Activated T-cell treated with anti-CD3 and anti-CD28 coated beads for 4 hours (primary cell): ENCODE results near the gene PRKAG2.

Experiments
- DNase-seq: peaks from one replicate; pipeline ENCODE4 v3.0.0-alpha.2; 2020

Gene PRKAG2

GRCh38 chr7:151719031-151719896 is 157.7 kb downstream of the PRKAG2 start:
- DNase-seq, result no peak

- DNase-seq, result no peak
Measured at GRCh38 chr7:151717918-151718317, 159.0 kb downstream of the PRKAG2 start.

DNA sequence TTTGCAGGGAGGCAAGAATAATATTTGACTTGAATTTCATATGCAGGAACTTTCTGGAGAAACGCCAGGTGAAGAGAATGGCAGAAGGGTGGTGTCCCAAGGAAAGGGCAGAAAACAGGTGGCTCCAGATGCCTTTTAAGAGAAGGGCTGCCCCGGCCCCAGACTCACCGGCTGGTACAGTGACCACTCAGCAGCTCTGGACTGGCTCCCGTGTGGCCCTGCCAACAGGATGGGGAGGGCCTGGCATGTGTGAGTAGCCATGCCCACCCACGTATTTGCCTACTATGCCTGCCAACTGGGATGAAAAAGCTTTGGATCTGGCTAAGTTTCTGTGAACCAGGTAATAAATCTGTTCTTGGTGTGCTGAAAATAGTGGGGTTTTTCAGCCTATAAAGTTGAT is 159.5 kb downstream of the PRKAG2 start:
- no peak for DNase-seq

DNA sequence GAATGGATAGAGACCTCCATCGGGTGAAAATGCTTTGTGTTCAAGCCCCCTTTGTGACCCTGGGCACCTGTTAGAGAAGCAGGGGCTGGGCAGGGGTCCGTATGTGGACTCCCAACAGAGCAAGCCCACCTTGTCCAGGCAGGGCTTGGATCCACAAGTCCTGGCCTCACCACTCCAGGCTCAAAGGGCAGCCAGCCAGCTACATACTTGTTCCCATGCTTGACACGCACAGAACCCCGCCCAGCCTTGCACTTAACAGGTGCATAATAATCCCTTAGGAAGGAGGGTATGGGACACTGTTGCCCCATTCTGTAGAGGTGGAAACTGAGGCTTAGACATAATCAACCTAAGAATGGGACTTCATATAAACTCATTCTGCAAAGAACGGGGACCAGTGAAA is 160.6 kb downstream of the PRKAG2 start:
- no peak for DNase-seq

DNA sequence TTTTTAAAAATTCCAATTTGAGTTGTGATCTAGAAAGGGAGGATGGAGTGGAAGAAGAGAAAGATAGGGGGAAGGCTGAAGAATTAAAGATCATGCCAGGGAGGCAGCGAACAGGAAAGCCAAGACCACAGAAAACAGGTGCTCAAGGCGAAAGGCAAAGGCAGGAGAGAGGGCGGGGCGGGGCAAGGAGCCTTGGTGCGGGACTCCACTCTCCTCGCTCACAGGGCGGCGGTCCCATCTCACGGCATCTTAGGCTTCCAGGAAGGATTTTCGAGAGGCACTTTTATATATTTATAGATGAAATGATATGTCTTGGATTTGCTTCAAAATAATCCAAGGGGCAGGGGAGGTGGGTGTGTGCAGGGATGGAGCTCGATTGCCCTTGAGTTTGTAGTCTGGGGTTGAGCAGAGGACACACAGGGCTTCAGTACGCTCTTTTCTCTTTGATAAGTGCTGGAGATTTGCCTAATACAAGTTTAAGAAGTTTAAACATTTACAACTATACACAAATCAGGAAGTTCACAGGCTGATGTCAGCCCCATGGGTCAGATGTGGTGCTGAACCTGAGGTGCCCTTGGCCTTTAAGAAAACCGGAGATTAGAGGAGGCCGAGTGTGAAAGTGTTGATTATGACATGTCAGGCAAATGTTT is 161.1 kb downstream of the PRKAG2 start:
- DNase-seq, result no peak

DNA sequence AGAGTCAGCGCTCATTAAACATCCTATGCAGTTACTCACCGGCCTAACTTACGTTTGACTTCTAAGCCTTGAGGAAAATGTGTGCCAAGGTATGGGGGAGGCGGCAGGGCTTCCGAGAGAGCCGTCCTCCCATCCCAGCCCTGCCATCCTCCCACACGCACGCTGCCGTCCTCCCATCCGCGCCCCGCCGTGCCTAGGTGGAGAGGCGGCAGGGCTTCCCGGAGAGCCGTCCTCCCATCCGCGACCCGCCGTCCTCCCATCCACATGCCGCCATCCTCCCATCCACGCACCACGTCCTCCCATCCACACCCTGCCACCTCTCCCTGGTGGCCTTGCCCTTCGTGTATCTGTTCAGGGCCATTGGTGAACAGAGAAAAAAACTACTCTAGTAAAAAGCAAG is 162.7 kb downstream of the PRKAG2 start:
- DNase-seq, result no peak

- no peak for DNase-seq
Measured at GRCh38 chr7:151712810-151713125, 164.1 kb downstream of the PRKAG2 start.

GRCh38 chr7:151711906-151712809 is 164.8 kb downstream of the PRKAG2 start:
- DNase-seq, result no peak

DNA sequence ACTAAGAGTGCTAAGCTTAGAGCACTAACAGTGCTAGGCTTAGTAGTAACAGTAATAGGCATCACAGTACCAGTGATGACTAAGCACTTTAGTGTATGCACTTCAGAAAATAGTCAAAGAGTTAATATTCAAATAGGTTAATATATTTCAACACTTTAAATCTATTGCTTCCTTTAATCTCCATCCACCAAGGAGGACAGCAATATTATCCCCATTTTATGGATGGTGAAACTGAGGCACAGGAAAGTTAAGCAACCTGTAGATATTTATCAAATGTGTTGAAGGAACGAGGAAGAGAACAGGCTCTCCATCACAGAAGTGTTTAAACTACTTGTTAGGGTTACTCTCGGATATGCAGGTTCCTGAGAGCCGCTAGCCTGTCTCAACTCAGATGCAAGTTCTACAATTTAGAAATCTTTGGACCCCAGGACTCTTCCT is 165.5 kb downstream of the PRKAG2 start:
- DNase-seq, result no peak

DNA sequence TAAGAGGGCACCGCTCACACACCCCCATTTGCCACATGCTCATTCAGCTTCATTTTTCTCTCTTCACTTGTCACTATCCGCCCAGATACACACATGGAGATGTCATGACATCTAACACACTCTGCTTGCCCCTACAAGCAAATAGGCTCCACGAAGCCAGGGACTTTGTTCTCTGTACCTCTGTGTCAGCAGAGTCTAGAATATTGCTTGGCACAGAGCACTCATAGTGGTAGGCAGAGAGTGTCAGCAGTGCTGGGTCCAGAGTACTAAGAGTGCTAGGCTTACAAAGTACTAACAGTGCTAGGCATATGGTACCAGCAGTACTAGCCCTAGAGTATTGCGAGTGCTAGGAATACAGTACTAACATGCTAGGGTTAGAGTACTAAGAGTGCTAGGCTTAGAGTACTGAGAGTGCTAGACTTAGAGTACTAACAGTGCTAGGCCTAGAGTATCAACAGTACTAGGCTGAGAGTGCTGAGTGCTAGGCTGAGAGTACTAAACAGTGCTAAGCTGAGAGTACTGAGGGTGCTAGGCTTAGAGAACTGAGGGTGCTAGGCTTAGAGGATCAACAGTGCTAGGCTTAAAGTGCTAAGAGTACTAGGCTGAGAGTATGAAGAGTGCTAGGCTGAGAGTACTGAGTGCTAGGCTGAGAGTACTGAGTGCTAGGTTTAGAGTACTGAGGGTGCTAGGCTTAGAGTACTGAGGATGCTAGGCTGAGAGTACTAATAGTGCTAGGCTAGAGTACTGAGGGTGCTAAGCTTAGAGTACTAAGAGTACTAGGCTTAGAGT is 166.1 kb downstream of the PRKAG2 start:
- DNase-seq, result no peak

DNA sequence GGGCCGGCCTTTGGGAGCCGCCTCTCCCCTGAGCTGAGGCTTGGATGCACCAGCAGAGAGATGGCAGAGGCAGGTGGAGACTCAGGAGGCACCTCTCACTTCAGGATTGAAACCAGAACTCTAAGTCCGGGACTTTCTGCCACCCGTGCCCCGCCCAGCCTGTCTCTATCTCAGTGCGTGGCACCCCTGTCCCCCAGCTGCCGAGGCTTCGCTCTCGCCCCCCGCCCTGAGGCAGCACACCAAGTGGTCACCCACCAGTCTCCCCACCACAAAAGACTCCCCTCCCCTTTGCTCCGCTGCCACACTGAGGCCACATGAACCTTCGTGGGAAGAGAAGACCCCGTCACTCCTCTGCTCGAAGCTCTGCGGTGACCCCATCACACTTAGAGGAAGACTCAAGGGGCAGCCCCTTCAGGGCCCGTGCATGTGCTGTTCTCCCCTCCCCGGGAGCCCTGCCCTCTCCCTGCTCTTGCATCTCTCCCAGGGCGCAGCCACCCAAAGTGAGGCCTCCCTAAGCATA is 166.7 kb downstream of the PRKAG2 start:
- no peak for DNase-seq

GRCh38 chr7:151709141-151710038 is 167.5 kb downstream of the PRKAG2 start:
- no peak for DNase-seq

DNA sequence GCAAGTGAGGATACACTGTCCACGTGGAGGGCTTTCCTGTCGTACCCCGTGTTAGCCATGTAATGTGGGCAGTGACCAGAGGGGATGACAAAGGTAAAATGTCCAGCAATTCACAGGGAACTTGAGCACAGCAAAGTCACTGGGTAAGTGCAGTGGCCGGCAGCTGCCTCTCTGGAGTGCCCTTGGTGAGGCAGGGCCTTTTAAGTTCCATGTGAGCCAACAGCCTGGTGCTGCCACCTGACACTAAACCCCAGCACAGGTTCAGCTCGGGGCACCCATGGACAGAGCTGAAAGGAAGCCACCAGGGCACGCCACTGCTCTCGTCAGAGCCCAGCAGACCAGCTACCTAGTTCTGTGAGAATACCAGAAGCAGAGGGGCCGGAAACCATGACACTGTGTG is 168.3 kb downstream of the PRKAG2 start:
- no peak for DNase-seq

DNA sequence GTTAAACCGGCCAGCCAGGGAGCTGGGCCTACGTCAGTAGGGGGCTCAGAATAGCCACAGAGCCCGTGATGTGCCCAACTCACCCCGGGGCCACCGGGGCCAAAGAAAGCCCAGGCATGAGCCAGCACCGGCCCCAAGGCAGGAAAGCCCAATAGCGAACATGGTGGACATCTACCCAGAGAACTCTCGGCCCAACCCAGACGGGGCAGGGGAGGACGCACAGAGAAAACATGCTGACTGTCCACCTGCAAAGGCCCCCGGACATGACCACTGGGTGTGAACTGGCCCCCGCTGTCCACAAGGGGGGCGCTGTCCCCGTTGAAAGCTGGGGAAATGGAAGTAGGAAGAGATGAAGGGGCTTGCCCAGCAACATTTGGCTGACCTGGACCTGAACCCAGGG is 169.2 kb downstream of the PRKAG2 start:
- no peak for DNase-seq

GRCh38 chr7:151707105-151707469 is 169.8 kb downstream of the PRKAG2 start:
- no peak for DNase-seq

GRCh38 chr7:151706277-151707104 is 170.4 kb downstream of the PRKAG2 start:
- DNase-seq, result no peak

DNA sequence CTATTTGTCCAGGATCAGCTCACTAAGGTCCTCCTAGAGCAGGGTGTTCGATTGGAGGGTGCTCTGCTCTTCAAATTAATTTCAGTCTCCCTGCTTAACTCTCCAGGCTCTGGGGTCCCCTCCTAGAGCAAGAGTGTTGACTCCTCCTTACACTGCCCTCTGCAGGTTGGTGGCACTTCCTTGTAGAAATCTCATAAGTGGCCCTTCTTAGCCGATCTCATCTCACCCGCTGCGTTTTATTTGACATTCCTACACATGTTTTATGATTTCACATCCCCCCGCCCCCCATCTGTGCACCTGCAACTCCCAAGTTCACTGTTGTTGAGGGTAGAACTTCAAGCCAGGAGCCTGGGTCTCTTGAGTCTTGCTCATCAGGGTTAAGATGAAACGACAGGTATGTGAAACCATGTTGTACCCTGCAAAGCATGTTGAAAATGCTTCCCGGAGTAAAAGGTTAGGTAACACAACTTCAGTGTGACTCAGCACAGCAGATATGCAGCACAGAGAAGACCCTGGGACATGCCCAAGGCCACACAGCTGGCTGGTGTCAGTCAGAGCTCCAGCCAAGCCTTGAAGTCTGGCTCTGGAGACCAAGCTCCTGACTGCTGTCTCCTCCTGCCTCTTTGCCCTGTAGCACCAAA is 171.2 kb downstream of the PRKAG2 start:
- DNase-seq, result no peak

DNA sequence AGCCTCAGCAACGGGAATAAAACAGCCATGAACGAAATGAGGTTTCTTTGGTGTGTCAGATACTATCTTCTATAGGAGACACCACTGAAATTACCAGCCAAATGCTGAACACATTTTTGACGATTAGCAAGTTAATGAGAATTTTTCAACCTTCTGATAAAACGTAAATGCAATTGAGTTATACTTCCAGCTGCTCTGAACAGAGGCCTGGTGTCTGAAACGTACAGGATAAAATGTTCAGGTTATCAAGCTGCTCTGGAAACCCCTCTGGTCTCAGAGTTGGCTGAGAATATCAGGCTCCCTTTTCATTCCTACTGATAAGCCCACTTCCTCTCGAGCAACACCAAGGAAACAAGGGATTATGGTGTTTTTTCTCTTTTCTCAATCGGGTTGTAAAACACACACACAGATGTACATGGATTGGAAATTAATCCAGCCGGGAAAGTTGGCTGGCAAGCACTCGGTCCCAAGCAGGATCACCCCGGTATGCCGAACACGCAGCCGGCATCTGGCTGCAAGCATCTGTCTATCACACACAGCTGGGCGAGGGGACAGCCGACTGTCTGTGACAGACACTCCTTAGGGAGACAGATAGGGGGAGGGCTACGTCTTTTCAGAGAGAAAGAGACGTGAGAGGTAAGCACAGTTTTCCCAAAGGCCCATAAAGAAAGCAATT is 171.8 kb downstream of the PRKAG2 start:
- no peak for DNase-seq

- no peak for DNase-seq
Measured at GRCh38 chr7:151704299-151704959, 172.5 kb downstream of the PRKAG2 start.
